DOHH2 (cell line): ENCODE results near the gene SYT7.

Experiments used
- H3F3A ChIP-seq: fragments of 200-600 bp; sonication (generic), shearing (Covaris generic); 2 replicates; pipeline ENCODE4 v1.6.0; 2016; ENCODE audit warnings: antibody characterized with exemption, mild to moderate bottlenecking; ENCODE audit not compliant: control insufficient read depth, insufficient read depth
- H3K27ac ChIP-seq: fragments of 200-600 bp; sonication (generic); 2 replicates; pipeline ENCODE4 v1.5.1; 2014; ENCODE audit warnings: low read depth, mild to moderate bottlenecking, low read length, moderate library complexity
- H3K27me3 ChIP-seq: fragments of 200-600 bp; sonication (generic); 2 replicates; pipeline ENCODE4 v1.6.1; 2014; ENCODE audit warnings: mild to moderate bottlenecking, low read length, mixed read lengths; ENCODE audit not compliant: control insufficient read depth
- H3K36me3 ChIP-seq: fragments of 200-600 bp; sonication (generic); 2 replicates; pipeline ENCODE4 v1.6.1; 2014; ENCODE audit warnings: mild to moderate bottlenecking, low read length, moderate library complexity, mixed read lengths; ENCODE audit not compliant: control insufficient read depth
- H3K4me1 ChIP-seq: fragments of 200-600 bp; sonication (generic); 2 replicates; pipeline ENCODE4 v1.6.1; 2014; ENCODE audit warnings: mild to moderate bottlenecking, low read length, mixed read lengths; ENCODE audit not compliant: control insufficient read depth
- H3K4me2 ChIP-seq: fragments of 200-600 bp; sonication (generic); 2 replicates; pipeline ENCODE4 v1.6.0; 2014; ENCODE audit warnings: mild to moderate bottlenecking, low read length, moderate library complexity
- H3K4me3 ChIP-seq: fragments of 200-600 bp; sonication (generic); 2 replicates; pipeline ENCODE4 v1.5.1; 2014; ENCODE audit warnings: mild to moderate bottlenecking, low read length, mixed read lengths
- H3K79me2 ChIP-seq: fragments of 200-600 bp; sonication (generic); 2 replicates; pipeline ENCODE4 v1.6.1; 2014; ENCODE audit warnings: mild to moderate bottlenecking, low read length, mixed read lengths; ENCODE audit not compliant: control insufficient read depth
- H3K9me2 ChIP-seq: fragments of 200-600 bp; sonication (generic); replicated peaks from 2 replicates; pipeline ENCODE4 v1.6.1; 2014; ENCODE audit warnings: mild to moderate bottlenecking, low read length, mixed read lengths; ENCODE audit not compliant: control insufficient read depth
- H3K9me3 ChIP-seq: fragments of 200-600 bp; sonication (generic); 2 replicates; pipeline ENCODE4 v1.6.1; 2014; ENCODE audit warnings: antibody characterized with exemption, low read length, mixed read lengths; ENCODE audit not compliant: control insufficient read depth, insufficient read depth
- H4K20me1 ChIP-seq: fragments of 200-600 bp; sonication (generic); 2 replicates; pipeline ENCODE4 v1.6.0; 2014; ENCODE audit warnings: low read depth, mild to moderate bottlenecking, antibody characterized with exemption, low read length, moderate library complexity; ENCODE audit not compliant: control insufficient read depth, insufficient read depth
- EZH2phosphoT487 ChIP-seq: fragments of 200-600 bp; sonication (generic); IDR thresholded peaks from 2 replicates; pipeline ENCODE4 v1.6.1; 2017; ENCODE audit warnings: borderline replicate concordance, mild to moderate bottlenecking, antibody characterized with exemption, low read length, moderate library complexity, mixed read lengths
- TF ChIP-seq, protein P1 (sequence below): fragments of 200-600 bp; sonication (generic); IDR thresholded peaks from one replicate; pipeline ENCODE4 v1.5.1; 2014; ENCODE audit warnings: antibody characterized with exemption, mild to moderate bottlenecking, low read depth, low read length; ENCODE audit not compliant: poor library complexity, severe bottlenecking

The SYT7 gene

GRCh38 chr11:61598374-61598773, 17.5 kb upstream of the SYT7 start:
- H3K79me2 ChIP-seq = no peaks in the 10 kb centered on the region

DNA sequence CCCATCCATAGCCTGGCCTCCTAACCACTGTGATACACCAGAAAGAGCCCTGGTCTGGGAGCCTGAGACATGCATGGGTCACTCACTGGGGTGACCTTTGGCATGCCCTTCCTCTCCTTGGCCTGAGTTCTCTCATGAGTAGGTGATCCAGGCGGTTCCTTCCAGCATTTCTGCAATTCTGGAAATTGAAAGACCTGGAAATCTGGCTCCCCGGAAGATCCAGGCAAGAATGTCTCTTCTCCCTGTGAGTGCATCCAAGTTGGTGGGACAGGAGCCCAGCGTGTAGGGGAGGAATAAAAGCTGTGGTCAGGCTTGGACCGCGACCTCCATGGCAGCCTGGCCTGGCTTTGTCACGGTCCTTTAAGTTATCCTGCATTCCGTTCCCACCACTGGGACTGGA, 16.1 kb upstream of the SYT7 start:
- H3K4me3 ChIP-seq = no peak overlapping the region
- H3K36me3 ChIP-seq = no peaks in the 10 kb centered on the region
- no peaks in the 10 kb centered on the region for H3K9me3 ChIP-seq
- no peaks in the 10 kb centered on the region for H3K79me2 ChIP-seq
- no peaks in the 10 kb centered on the region for H4K20me1 ChIP-seq
- TF ChIP-seq, protein P1, sequence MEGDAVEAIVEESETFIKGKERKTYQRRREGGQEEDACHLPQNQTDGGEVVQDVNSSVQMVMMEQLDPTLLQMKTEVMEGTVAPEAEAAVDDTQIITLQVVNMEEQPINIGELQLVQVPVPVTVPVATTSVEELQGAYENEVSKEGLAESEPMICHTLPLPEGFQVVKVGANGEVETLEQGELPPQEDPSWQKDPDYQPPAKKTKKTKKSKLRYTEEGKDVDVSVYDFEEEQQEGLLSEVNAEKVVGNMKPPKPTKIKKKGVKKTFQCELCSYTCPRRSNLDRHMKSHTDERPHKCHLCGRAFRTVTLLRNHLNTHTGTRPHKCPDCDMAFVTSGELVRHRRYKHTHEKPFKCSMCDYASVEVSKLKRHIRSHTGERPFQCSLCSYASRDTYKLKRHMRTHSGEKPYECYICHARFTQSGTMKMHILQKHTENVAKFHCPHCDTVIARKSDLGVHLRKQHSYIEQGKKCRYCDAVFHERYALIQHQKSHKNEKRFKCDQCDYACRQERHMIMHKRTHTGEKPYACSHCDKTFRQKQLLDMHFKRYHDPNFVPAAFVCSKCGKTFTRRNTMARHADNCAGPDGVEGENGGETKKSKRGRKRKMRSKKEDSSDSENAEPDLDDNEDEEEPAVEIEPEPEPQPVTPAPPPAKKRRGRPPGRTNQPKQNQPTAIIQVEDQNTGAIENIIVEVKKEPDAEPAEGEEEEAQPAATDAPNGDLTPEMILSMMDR = no peak
- TF ChIP-seq EZH2phosphoT487 = no peak
- no peaks in the 10 kb centered on the region for H3K4me1 ChIP-seq
- H3K4me2 ChIP-seq = no peak overlapping the region
- H3K27ac ChIP-seq = no peak overlapping the region
- no peaks in the 10 kb centered on the region for H3K9me2 ChIP-seq
- H3K27me3 ChIP-seq = peaks cover 4% of the 10 kb centered on the region; the same call in 1 of the 2 replicates
- no peaks in the 10 kb centered on the region for H3F3A ChIP-seq

More at GRCh38 chr11:61598374-61598773, 17.5 kb upstream of the SYT7 start:
- Histone ChIP-seq H3K36me3 (no peaks in the 10 kb centered on the region), H3K4me3 (no peak overlapping the region), H3K27ac (no peak overlapping the region), H3K9me2 (no peaks in the 10 kb centered on the region), H3F3A (no peaks in the 10 kb centered on the region), H3K27me3 (no peaks in the 10 kb centered on the region; the same call in 1 of the 2 replicates), H4K20me1 (no peaks in the 10 kb centered on the region), H3K9me3 (no peaks in the 10 kb centered on the region), H3K4me1 (no peaks in the 10 kb centered on the region), H3K4me2 (no peak overlapping the region)
- TF ChIP-seq, protein P1 = no peak
- TF ChIP-seq EZH2phosphoT487 = no peak

DNA sequence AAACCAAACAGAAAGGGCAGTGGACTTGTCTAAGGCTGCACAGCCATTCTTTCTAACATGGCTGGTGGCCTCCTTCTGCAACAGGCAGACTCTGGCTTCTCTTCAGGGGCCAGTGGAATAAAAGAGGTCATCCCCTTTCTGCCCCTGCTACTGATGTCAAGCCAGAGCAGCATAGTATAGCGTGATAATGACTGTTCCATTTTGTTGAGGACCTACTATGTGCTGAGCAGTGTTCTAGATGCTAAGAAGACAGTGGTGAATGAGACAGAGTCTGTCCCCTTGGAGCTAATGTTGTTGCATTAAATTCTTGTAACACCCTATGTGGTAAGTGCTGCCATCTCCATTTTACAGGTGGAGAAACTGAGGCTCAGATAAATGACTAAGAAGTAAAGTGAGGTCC, 15.7 kb upstream of the SYT7 start:
- Histone ChIP-seq H3K4me2 (no peak overlapping the region), H3K4me3 (no peak overlapping the region), H3K79me2 (no peaks in the 10 kb centered on the region), H3F3A (no peaks in the 10 kb centered on the region), H3K36me3 (no peaks in the 10 kb centered on the region), H3K27me3 (peaks cover 6% of the 10 kb centered on the region; the same call in 1 of the 2 replicates), H3K27ac (no peak overlapping the region), H3K4me1 (no peaks in the 10 kb centered on the region), H3K9me2 (no peaks in the 10 kb centered on the region), H4K20me1 (no peaks in the 10 kb centered on the region), H3K9me3 (no peaks in the 10 kb centered on the region)
- TF ChIP-seq, protein P1 = no peak
- TF ChIP-seq EZH2phosphoT487 = no peak
